Upper lobe of right lung (tissue), 1 donor: ENCODE results near the gene FIBCD1. TPM values are rescaled to one million over a fixed set of nuclear protein-coding genes. Genes with fewer than 3 reads are reported as not detected.

Experiments used
- ATAC-seq: fragments of 200-7000 bp; cut with Tn5 transposase; one replicate; pipeline ENCODE4 v1.9.1; 2020; ENCODE audit warnings: mild to moderate bottlenecking, moderate library complexity
- DNase-seq: peaks from one replicate; pipeline ENCODE4 v3.0.0-alpha.2; 2020
- H3K27ac ChIP-seq: fragments of 200-600 bp; one replicate; pipeline ENCODE4 v1.8.0; 2022
- H3K27me3 ChIP-seq: fragments of 200-600 bp; one replicate; pipeline ENCODE4 v1.8.0; 2022; ENCODE audit warnings: mild to moderate bottlenecking
- H3K36me3 ChIP-seq: fragments of 200-600 bp; one replicate; pipeline ENCODE4 v1.8.0; 2022
- H3K4me1 ChIP-seq: fragments of 200-600 bp; one replicate; pipeline ENCODE4 v1.8.0; 2022
- H3K4me3 ChIP-seq: fragments of 200-600 bp; one replicate; pipeline ENCODE4 v1.8.0; 2022; ENCODE audit warnings: mild to moderate bottlenecking
- H3K9me3 ChIP-seq: fragments of 200-600 bp; one replicate; pipeline ENCODE4 v1.8.0; 2022
- intact Hi-C: fragments of 100-400 bp; cut with DNase I; formaldehyde crosslinking; loops from one replicate; pipeline ENCODE4 v1.11.0; 2022
- total RNA-seq: library from RNA; stranded (reverse); fragmentation: NEBNext Ultra II Directional; extraction: Animal tissue kit (Norgen Biotek cat#: 25700); gene quantifications from one replicate; pipeline ENCODE4 v1.2.1, GENCODE V29; 2021
- TF ChIP-seq, protein P1 (sequence below): fragments of 200-600 bp; IDR thresholded peaks from one replicate; pipeline ENCODE4 v1.8.0; 2022; ENCODE audit warnings: antibody characterized with exemption
- donor health status: DM: no; HTN: yes; CAD: no; lungs with severe emphysema.

FIBCD1 gene
- total RNA-seq, 1 donor from 2014 or later, result 2.7 TPM

GRCh38 chr9:130908146-130908877 is 30.7 kb downstream of the FIBCD1 start:
- no peak for ATAC-seq
- intact Hi-C loops, result no loop called here
- no peaks in the 10 kb centered on the region for H3K36me3 ChIP-seq

GRCh38 chr9:130906735-130907416 is 32.2 kb downstream of the FIBCD1 start:
- H3K27me3 ChIP-seq, result peaks cover 16% of the 10 kb centered on the region
- H3K4me3 ChIP-seq, result no peak overlapping the region

More at GRCh38 chr9:130908146-130908877, 30.7 kb downstream of the FIBCD1 start:
- H3K4me1 ChIP-seq, result no peaks in the 10 kb centered on the region
- H3K27ac ChIP-seq, result no peak overlapping the region
- DNase-seq, result no peak
- H3K4me3 ChIP-seq, result no peak overlapping the region
- H3K9me3 ChIP-seq, result no peaks in the 10 kb centered on the region
- peaks cover 5% of the 10 kb centered on the region for H3K27me3 ChIP-seq
- TF ChIP-seq, protein P1, sequence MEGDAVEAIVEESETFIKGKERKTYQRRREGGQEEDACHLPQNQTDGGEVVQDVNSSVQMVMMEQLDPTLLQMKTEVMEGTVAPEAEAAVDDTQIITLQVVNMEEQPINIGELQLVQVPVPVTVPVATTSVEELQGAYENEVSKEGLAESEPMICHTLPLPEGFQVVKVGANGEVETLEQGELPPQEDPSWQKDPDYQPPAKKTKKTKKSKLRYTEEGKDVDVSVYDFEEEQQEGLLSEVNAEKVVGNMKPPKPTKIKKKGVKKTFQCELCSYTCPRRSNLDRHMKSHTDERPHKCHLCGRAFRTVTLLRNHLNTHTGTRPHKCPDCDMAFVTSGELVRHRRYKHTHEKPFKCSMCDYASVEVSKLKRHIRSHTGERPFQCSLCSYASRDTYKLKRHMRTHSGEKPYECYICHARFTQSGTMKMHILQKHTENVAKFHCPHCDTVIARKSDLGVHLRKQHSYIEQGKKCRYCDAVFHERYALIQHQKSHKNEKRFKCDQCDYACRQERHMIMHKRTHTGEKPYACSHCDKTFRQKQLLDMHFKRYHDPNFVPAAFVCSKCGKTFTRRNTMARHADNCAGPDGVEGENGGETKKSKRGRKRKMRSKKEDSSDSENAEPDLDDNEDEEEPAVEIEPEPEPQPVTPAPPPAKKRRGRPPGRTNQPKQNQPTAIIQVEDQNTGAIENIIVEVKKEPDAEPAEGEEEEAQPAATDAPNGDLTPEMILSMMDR, result no peak

DNA sequence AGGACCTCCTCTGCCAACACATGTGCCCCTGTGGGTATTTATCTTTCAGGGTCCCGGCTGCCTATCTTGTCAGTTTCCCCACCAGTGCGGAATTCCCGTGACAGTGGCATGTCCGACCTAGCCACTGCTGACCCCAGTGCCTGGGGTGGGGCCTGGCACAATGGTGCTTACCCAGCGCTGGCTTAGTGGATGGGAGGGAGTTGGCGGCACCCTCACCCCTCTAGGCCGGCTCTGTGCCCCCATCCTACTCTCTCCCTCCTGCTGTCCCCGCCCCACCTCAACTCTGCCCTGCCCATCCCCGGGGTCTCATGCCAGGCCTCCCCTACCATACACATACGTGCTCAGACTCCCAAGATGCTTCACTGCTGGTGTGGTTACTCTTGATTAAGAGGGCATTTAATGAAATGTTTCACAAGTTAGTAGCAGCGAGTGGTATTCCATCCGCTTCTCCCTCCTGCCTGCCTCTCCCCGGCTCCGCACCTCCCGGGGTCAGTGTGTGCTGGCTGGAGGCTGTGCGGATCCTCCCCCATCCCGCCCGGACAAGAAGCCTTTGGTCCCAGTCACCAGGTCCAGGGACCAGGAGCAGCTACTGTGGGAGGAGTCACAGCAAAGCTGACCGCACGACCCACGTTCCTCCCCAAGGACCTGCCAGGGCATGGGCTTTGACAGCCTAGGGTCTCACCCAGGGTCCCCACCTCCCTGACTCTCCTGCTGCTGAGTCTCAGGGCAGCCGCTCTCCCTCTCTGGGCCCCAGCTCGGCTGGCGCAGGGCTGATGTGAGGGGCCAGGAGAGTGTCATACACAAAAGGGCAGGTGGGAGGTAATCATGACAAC is 32.9 kb downstream of the FIBCD1 start:
- H3K4me3 ChIP-seq, result no peak overlapping the region
- ATAC-seq, result no peak
- H3K4me1 ChIP-seq, result no peaks in the 10 kb centered on the region
- TF ChIP-seq, protein P1, result no peak
- no peaks in the 10 kb centered on the region for H3K9me3 ChIP-seq
- no peak overlapping the region for H3K27ac ChIP-seq
- DNase-seq, result no peak
- no peaks in the 10 kb centered on the region for H3K36me3 ChIP-seq
- intact Hi-C loops, result no loop called here
- peaks cover 22% of the 10 kb centered on the region for H3K27me3 ChIP-seq

More at GRCh38 chr9:130906735-130907416, 32.2 kb downstream of the FIBCD1 start:
- DNase-seq (no peak), ATAC-seq (no peak)
- TF ChIP-seq, protein P1, result no peak
- intact Hi-C loops, result no loop called here
- Histone ChIP-seq H3K4me1 (no peaks in the 10 kb centered on the region), H3K36me3 (no peaks in the 10 kb centered on the region), H3K27ac (no peak overlapping the region), H3K9me3 (no peaks in the 10 kb centered on the region)

DNA sequence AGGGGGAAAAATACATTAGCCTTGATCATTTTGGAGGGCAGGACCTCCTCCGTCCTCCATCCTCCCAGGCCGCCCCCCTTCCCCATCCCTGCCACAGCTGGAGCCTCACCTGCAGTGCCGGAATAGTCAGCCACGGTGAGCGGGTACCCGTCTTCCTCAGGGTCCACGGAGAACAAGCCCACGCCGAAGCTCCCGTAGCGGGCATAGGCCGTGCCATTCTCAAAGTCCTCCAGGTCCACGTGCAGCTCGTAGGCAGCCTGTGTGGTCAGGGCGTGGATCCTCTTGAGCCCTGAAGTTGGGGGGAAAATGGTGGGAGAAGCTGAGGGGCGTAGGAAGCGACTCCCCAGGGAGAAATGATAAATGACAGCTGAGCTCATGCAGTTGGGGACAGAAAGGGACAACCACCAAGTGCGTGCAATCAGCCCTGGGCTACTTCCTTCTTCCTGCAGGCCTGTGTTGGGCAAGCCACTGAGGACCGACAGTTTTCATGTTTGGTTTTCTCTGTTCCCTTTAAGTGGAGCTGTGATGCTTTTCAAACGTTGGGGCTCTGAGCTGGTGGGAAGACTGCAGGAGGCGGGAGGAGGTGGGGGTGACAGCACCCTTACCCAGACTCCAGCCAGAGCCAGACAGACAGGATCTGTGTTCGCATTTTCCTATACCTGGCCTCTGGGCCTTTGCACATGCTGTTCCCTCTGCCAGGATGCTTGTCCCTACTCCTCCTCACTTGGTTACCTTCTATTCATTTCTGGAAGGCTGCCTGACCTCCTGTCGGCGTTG is 33.7 kb downstream of the FIBCD1 start:
- no peak overlapping the region for H3K27ac ChIP-seq
- no peaks in the 10 kb centered on the region for H3K9me3 ChIP-seq
- H3K4me1 ChIP-seq, result no peaks in the 10 kb centered on the region
- intact Hi-C loops, result no loop called here
- H3K27me3 ChIP-seq, result peaks cover 23% of the 10 kb centered on the region
- no peaks in the 10 kb centered on the region for H3K36me3 ChIP-seq
- ATAC-seq (no peak), DNase-seq (no peak)
- TF ChIP-seq, protein P1, result no peak
- no peak overlapping the region for H3K4me3 ChIP-seq
